ENCODE data around the gene BEST3. TPM values are rescaled to one million over a fixed set of nuclear protein-coding genes. Genes with fewer than 3 reads are reported as not detected.

BEST3 gene
- total RNA-seq, 2 experiments from 2014 or later, result not detected

- Mint-ChIP-seq H3K27me3 (peaks cover 15% of the 10 kb centered on the region), H3K4me1 (ENCODE audit: low read depth) (no peaks in the 10 kb centered on the region), H3K4me3 (no peak overlapping the region), H3K9me3 (no peaks in the 10 kb centered on the region), H3K27ac (no peak overlapping the region), H3K36me3 (ENCODE audit: low read depth) (no peaks in the 10 kb centered on the region)
- intact Hi-C loops (cut with micrococcal nuclease), result no loop called here
- ATAC-seq (no peak), DNase-seq (no peak)
- no peak for TF ChIP-seq CTCF (IDR thresholded peaks at IDR 0.05)
- ChIA-PET POLR2A (no interaction called here), CTCF (interaction anchor here (1.1 to 1.5 kb wide), 2 partner anchors 11 to 93 kb away, joined by 3 to 5 read pairs; no protein-coding TSS in a partner anchor)
Observed at GRCh38 chr12:69733638-69734037, 34.5 kb upstream of the BEST3 start.

- ChIA-PET CTCF (no interaction called here), POLR2A (no interaction called here)
- Mint-ChIP-seq H3K27me3 (peaks cover 13% of the 10 kb centered on the region), H3K4me1 (ENCODE audit: low read depth) (no peaks in the 10 kb centered on the region), H3K27ac (no peak overlapping the region), H3K36me3 (ENCODE audit: low read depth) (no peaks in the 10 kb centered on the region), H3K9me3 (no peaks in the 10 kb centered on the region), H3K4me3 (no peak overlapping the region)
- no peak for DNase-seq
- intact Hi-C loops (cut with micrococcal nuclease), result no loop called here
- TF ChIP-seq CTCF (IDR thresholded peaks at IDR 0.05), result no peak
- ATAC-seq, result no peak
Observed at GRCh38 chr12:69732088-69732487, 33.0 kb upstream of the BEST3 start.

GRCh38 chr12:69726922-69727321 lies 27.8 kb upstream of the BEST3 start:
- no peak for DNase-seq
- ChIA-PET CTCF (interaction anchor here (0.6 to 1.9 kb wide), 2 partner anchors 11 to 54 kb away, joined by 3 to 6 read pairs; no protein-coding TSS in a partner anchor), POLR2A (interaction anchor here (1.7 kb wide), 1 partner anchor 12 kb away, joined by 6 read pairs; the partner anchor contains the start of gene RAB3IP)
- no peak for ATAC-seq
- H3K36me3 Mint-ChIP-seq (ENCODE audit: low read depth), result no peaks in the 10 kb centered on the region
- TF ChIP-seq CTCF (IDR thresholded peaks at IDR 0.05), result no peak
- no peak overlapping the region for H3K27ac Mint-ChIP-seq
- H3K4me1 Mint-ChIP-seq (ENCODE audit: low read depth), result no peaks in the 10 kb centered on the region
- intact Hi-C loops (cut with micrococcal nuclease), result no loop called here
- H3K27me3 Mint-ChIP-seq, result peaks cover 16% of the 10 kb centered on the region
- no peaks in the 10 kb centered on the region for H3K9me3 Mint-ChIP-seq
- H3K4me3 Mint-ChIP-seq, result no peak overlapping the region

GRCh38 chr12:69720750-69721149 lies 21.6 kb upstream of the BEST3 start:
- POLR2A ChIA-PET, result no interaction called here
- intact Hi-C loops (cut with micrococcal nuclease), result no loop called here
- peaks cover 10% of the 10 kb centered on the region for H3K27me3 Mint-ChIP-seq

More at GRCh38 chr12:69720750-69721149, 21.6 kb upstream of the BEST3 start:
- Mint-ChIP-seq H3K4me3 (no peak overlapping the region), H3K27ac (no peak overlapping the region), H3K4me1 (ENCODE audit: low read depth) (no peaks in the 10 kb centered on the region), H3K9me3 (no peaks in the 10 kb centered on the region), H3K36me3 (ENCODE audit: low read depth) (no peaks in the 10 kb centered on the region)
- TF ChIP-seq CTCF (IDR thresholded peaks at IDR 0.05), result no peak
- DNase-seq (no peak), ATAC-seq (no peak)
- CTCF ChIA-PET, result interaction anchor here (1.1 kb wide), 1 partner anchor 18 kb away, joined by 5 read pairs; no protein-coding TSS in a partner anchor
